Panc1 (cell line): ENCODE data around the gene TM9SF3. TPM values are rescaled to one million over a fixed set of nuclear protein-coding genes. Genes with fewer than 3 reads are reported as not detected.

Source experiments
- ATAC-seq: fragments of 200-7000 bp; cut with Tn5 transposase; 2 replicates; pipeline ENCODE4 v1.9.1; 2020; ENCODE audit warnings: mild to moderate bottlenecking, moderate library complexity
- BruUV-seq: library from RNA; stranded (reverse); fragments of 400-500 nt; replicated peaks from 2 replicates; lab custom pipeline; 2021; lab: Mats Ljungman, UMichigan
- CTCF ChIA-PET: fragments of 300-600 bp; sonication (Branson Sonifier 250); formaldehyde crosslinking; loops from one replicate; lab custom pipeline; 2022; ENCODE audit warnings: antibody characterized with exemption; lab: Charles Lee
- POLR2A ChIA-PET: fragments of 300-600 bp; sonication (Branson Sonifier 250); formaldehyde crosslinking; loops from one replicate; lab custom pipeline; 2022; ENCODE audit warnings: antibody characterized with exemption; lab: Charles Lee
- DNase-seq: peaks from one replicate; pipeline ENCODE4 v3.0.0-alpha.2; 2010; ENCODE audit warnings: low read depth, low spot score
- H3K27ac ChIP-seq: 2 replicates; pipeline ENCODE4 v1.5.1; 2011; ENCODE audit warnings: mild to moderate bottlenecking, low read length, inconsistent platforms
- H3K27me3 ChIP-seq: fragments of 200-500 bp; sonication (Bioruptor generic); 2 replicates; pipeline ENCODE4 v1.6.0; 2014; ENCODE audit warnings: low read length, inconsistent platforms; ENCODE audit not compliant: control insufficient read depth, insufficient read depth
- H3K36me3 ChIP-seq: fragments of 200-500 bp; sonication (Bioruptor generic); 2 replicates; pipeline ENCODE4 v1.5.1; 2014; ENCODE audit warnings: inconsistent platforms, mild to moderate bottlenecking, low read length, moderate library complexity; ENCODE audit not compliant: control insufficient read depth, insufficient read depth
- H3K4me1 ChIP-seq: 2 replicates; pipeline ENCODE4 v1.5.1; 2011; ENCODE audit warnings: inconsistent platforms, mild to moderate bottlenecking, low read length, moderate library complexity; ENCODE audit not compliant: control insufficient read depth, insufficient read depth
- H3K4me3 ChIP-seq, 2 experiments: 2 replicates each; pipeline ENCODE4 v1.5.1; 2011 to 2012; ENCODE audit warnings: low read depth in 2 of 2, low read length in 2 of 2, mild to moderate bottlenecking in 2 of 2, inconsistent platforms in 1 of 2, moderate library complexity in 1 of 2
- H3K9me3 ChIP-seq: fragments of 200-500 bp; sonication (Bioruptor generic); 2 replicates; pipeline ENCODE4 v1.5.1; 2014; ENCODE audit warnings: low read depth, mild to moderate bottlenecking, inconsistent platforms, low read length, moderate library complexity; ENCODE audit not compliant: control insufficient read depth, insufficient read depth
- POLR2AphosphoS5 ChIP-seq: IDR thresholded peaks from 2 replicates; pipeline ENCODE4 v1.6.1; 2012; ENCODE audit warnings: mild to moderate bottlenecking, low read depth, low read length, moderate library complexity
- SIN3A ChIP-seq: IDR thresholded peaks from 2 replicates; pipeline ENCODE4 v1.6.1; 2012; ENCODE audit warnings: low read depth, mild to moderate bottlenecking, low read length, moderate library complexity, borderline replicate concordance; ENCODE audit not compliant: insufficient read depth
- TCF7L2 ChIP-seq: IDR thresholded peaks from 2 replicates; pipeline ENCODE4 v1.6.1; 2011; ENCODE audit warnings: mild to moderate bottlenecking, low read depth, low read length, inconsistent platforms
- in situ Hi-C: cut with HindIII; loops from 2 replicates; pipeline ENCODE4 v1.10.0; 2016; ENCODE audit warnings: low sequenced_read_pairs, low pct_unique_long_range_greater_than_20kb
- intact Hi-C: fragments of 100-400 bp; cut with micrococcal nuclease; formaldehyde crosslinking; loops from one replicate; pipeline ENCODE4 v1.10.0; 2022; ENCODE audit not compliant: unreplicated experiment
- total RNA-seq: library from RNA; stranded (reverse); gene quantifications from one replicate; pipeline ENCODE4 v1.2.1, GENCODE V29; 2021; ENCODE audit not compliant: unreplicated experiment
- TF ChIP-seq, protein P1 (sequence below), 2 experiments: IDR thresholded peaks; 2 replicates each; pipeline ENCODE4 v1.6.1; 2011 to 2012; ENCODE audit warnings: low read depth in 2 of 2, control low read depth in 1 of 2, low read length in 1 of 2, mild to moderate bottlenecking in 1 of 2, moderate library complexity in 1 of 2; ENCODE audit not compliant: insufficient read depth in 1 of 2
- TF ChIP-seq, protein P2 (sequence below): fragments of 450-650 bp; IDR thresholded peaks from 2 replicates; pipeline ENCODE4 v1.5.1; 2017; ENCODE audit warnings: mild to moderate bottlenecking

TM9SF3 gene
- total RNA-seq, 1 experiment from 2014 or later: 179 TPM

GRCh38 chr10:96632974-96633710 lies 46.3 kb upstream of the TM9SF3 start:
- TF ChIP-seq, protein P1, sequence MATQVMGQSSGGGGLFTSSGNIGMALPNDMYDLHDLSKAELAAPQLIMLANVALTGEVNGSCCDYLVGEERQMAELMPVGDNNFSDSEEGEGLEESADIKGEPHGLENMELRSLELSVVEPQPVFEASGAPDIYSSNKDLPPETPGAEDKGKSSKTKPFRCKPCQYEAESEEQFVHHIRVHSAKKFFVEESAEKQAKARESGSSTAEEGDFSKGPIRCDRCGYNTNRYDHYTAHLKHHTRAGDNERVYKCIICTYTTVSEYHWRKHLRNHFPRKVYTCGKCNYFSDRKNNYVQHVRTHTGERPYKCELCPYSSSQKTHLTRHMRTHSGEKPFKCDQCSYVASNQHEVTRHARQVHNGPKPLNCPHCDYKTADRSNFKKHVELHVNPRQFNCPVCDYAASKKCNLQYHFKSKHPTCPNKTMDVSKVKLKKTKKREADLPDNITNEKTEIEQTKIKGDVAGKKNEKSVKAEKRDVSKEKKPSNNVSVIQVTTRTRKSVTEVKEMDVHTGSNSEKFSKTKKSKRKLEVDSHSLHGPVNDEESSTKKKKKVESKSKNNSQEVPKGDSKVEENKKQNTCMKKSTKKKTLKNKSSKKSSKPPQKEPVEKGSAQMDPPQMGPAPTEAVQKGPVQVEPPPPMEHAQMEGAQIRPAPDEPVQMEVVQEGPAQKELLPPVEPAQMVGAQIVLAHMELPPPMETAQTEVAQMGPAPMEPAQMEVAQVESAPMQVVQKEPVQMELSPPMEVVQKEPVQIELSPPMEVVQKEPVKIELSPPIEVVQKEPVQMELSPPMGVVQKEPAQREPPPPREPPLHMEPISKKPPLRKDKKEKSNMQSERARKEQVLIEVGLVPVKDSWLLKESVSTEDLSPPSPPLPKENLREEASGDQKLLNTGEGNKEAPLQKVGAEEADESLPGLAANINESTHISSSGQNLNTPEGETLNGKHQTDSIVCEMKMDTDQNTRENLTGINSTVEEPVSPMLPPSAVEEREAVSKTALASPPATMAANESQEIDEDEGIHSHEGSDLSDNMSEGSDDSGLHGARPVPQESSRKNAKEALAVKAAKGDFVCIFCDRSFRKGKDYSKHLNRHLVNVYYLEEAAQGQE (IDR thresholded peaks at IDR 0.05; ENCODE audit: insufficient read depth in 1 of 2, low read depth in 2 of 2, low read length in 1 of 2): no peak
- TF ChIP-seq, protein P2, sequence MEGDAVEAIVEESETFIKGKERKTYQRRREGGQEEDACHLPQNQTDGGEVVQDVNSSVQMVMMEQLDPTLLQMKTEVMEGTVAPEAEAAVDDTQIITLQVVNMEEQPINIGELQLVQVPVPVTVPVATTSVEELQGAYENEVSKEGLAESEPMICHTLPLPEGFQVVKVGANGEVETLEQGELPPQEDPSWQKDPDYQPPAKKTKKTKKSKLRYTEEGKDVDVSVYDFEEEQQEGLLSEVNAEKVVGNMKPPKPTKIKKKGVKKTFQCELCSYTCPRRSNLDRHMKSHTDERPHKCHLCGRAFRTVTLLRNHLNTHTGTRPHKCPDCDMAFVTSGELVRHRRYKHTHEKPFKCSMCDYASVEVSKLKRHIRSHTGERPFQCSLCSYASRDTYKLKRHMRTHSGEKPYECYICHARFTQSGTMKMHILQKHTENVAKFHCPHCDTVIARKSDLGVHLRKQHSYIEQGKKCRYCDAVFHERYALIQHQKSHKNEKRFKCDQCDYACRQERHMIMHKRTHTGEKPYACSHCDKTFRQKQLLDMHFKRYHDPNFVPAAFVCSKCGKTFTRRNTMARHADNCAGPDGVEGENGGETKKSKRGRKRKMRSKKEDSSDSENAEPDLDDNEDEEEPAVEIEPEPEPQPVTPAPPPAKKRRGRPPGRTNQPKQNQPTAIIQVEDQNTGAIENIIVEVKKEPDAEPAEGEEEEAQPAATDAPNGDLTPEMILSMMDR: no peak
- no peak for TF ChIP-seq TCF7L2
- Histone ChIP-seq H3K4me1 (no peaks in the 10 kb centered on the region), H3K27ac (no peak overlapping the region), H3K4me3 (no peak overlapping the region), H3K9me3 (no peaks in the 10 kb centered on the region), H3K36me3 (no peaks in the 10 kb centered on the region), H3K27me3 (no peaks in the 10 kb centered on the region)
- POLR2A ChIA-PET: no interaction called here
- CTCF ChIA-PET: no interaction called here
- no peak for ATAC-seq
- BruUV-seq: no TSS peak
- DNase-seq: no peak
- in situ Hi-C loops: no loop called here
- intact Hi-C loops: no loop called here

GRCh38 chr10:96627292-96627691 lies 40.5 kb upstream of the TM9SF3 start:
- BruUV-seq: no TSS peak
- no peak overlapping the region for H3K27ac ChIP-seq
- no peaks in the 10 kb centered on the region for H3K27me3 ChIP-seq
- ChIA-PET POLR2A (no interaction called here), CTCF (no interaction called here)
- ATAC-seq: no peak
- no peaks in the 10 kb centered on the region for H3K9me3 ChIP-seq
- intact Hi-C loops: no loop called here
- H3K4me1 ChIP-seq: no peaks in the 10 kb centered on the region
- no peak for TF ChIP-seq SIN3A
- no peak for TF ChIP-seq POLR2AphosphoS5
- TF ChIP-seq, protein P2: no peak
- TF ChIP-seq, protein P1 (IDR thresholded peaks at IDR 0.05; ENCODE audit: insufficient read depth in 1 of 2, low read depth in 2 of 2, low read length in 1 of 2): no peak
- no peak for TF ChIP-seq TCF7L2
- DNase-seq: no peak
- in situ Hi-C loops: no loop called here
- no peaks in the 10 kb centered on the region for H3K36me3 ChIP-seq
- H3K4me3 ChIP-seq: no peak overlapping the region
